ENCODE data around the gene TMC8.

Gene TMC8

GRCh38 chr17:78133179-78133951 is 2.8 kb downstream of the TMC8 start:
- in situ Hi-C loops (cut with HindIII; ENCODE audit: low sequenced_read_pairs): no loop called here

- in situ Hi-C loops (cut with HindIII; ENCODE audit: low sequenced_read_pairs): no loop called here
These were observed 3.7 kb downstream of the TMC8 start for GRCh38 chr17:78133971-78134898.

DNA sequence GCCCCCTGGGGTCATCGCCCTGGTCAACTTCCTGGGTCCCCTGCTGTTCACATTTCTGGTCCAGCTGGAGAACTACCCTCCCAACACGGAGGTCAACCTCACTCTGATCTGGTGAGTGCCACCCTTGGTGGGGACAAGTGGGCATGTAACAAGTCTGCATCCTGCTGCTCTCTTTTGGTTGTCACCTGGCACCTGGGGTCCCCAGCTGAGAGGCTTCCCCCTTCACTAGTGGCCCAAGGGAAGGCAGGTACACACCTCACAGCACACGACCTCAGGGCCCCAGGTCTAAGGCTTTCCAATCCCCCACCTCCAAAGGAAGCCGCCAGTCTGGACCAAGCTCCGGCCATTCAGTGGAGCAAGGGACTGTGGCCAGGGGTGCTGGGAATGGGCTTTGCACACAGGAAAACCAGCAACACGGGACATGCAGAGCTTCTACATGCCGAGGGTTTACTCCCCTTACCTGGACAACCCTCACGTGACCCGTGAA is 4.4 kb downstream of the TMC8 start:
- in situ Hi-C loops (cut with HindIII; ENCODE audit: low sequenced_read_pairs): no loop called here

- in situ Hi-C loops (cut with HindIII; ENCODE audit: low sequenced_read_pairs): no loop called here
These were observed 5.4 kb downstream of the TMC8 start for GRCh38 chr17:78135858-78136500.

- in situ Hi-C loops (cut with HindIII; ENCODE audit: low sequenced_read_pairs): no loop called here
These were observed 7.0 kb downstream of the TMC8 start for GRCh38 chr17:78137392-78138203.

- in situ Hi-C loops (cut with HindIII; ENCODE audit: low sequenced_read_pairs): no loop called here
These were observed 7.9 kb downstream of the TMC8 start for GRCh38 chr17:78138204-78139060.

GRCh38 chr17:78139861-78140168 is 9.2 kb downstream of the TMC8 start:
- in situ Hi-C loops (cut with HindIII; ENCODE audit: low sequenced_read_pairs): loop anchor here (5.0 kb wide), 2 partner anchors 53 to 57 kb away; no protein-coding TSS in a partner anchor

DNA sequence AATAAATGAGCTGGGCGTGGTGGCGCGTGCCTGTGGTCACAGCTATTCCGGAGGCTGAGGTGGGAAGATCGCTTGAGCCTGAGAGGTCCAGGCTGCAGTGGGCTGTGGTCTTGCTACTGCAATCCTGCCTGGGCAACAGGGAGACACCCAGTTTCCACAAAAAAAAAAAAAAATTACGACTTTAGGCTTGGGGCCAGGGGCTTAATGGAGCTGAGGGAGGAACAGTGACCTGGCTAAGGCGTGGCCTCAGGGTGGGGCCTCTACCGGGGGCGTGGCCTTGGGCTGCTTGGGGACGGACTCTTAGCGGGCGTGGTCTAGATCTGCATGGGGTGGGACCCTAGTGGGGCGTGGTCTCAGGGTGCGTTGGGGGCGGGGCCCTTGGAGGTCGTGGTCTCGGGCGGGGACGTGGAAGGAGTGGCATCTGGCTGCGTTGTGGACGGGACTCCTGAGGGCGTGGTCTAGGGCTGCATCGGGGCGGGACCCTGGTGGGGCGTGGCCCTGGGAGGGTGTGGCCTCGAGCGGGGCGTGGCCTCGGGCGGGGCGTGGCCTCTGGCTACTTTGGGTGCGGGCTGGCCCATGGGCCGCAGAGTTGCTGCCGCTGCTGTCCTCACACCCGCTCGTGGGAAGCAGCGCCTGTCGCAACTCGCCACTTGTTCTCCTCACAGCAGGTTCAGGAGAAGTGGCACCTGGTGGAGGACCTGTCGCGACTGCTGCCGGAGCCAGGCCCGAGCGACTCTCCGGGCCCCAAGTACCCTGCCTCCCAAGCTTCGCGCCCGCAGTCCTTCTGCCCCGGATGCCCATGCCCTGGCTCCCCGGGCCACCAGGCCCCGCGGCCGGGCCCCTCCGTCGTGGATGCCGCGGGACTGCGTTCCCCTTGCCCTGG is 9.8 kb downstream of the TMC8 start:
- in situ Hi-C loops (cut with HindIII; ENCODE audit: low sequenced_read_pairs): loop anchor here (5.0 kb wide), 2 partner anchors 53 to 57 kb away; no protein-coding TSS in a partner anchor

DNA sequence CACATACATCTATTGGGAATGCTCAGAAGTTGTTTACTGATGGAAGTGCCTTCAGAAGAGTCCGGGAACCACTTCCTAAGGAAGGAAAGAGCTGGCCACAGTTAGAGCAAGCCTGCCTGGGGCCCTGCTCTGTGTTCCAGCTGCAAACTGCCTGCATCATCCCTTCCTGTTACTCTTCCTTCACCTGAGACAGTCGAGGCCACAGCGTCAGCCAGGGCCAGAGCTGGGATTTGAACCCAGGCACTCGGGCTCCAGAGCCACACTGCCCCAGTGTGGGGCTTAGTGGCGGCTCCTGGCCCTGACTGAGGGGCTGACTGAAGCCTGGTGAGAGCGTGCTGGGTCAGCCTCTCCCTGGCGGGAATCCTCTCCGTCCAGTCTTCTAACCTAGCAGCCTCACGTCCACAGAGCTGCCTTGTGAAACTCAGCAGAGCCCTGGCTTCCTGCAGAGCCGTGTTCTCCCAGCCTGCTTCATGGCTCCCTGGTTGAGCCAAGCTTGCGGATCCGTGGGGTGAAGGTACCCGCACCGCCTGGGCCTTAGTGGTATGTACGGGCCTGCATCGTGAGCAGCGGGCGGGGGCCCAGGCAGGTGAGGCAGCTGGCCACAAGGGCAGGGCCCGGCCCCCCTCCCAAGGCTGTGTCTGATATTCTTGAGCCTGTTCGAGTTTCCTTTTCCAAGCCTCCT is 11.0 kb downstream of the TMC8 start:
- in situ Hi-C loops (cut with HindIII; ENCODE audit: low sequenced_read_pairs): loop anchor here (5.0 kb wide), 2 partner anchors 54 to 56 kb away; no protein-coding TSS in a partner anchor

- in situ Hi-C loops (cut with HindIII; ENCODE audit: low sequenced_read_pairs): loop anchor here (5.0 kb wide), 2 partner anchors 55 kb away; no protein-coding TSS in a partner anchor
These were observed 11.7 kb downstream of the TMC8 start for GRCh38 chr17:78142119-78142861.

- in situ Hi-C loops (cut with HindIII; ENCODE audit: low sequenced_read_pairs): loop anchor here (5.0 kb wide), 2 partner anchors 54 to 56 kb away; no protein-coding TSS in a partner anchor
These were observed 12.9 kb downstream of the TMC8 start for GRCh38 chr17:78143214-78144146.

DNA sequence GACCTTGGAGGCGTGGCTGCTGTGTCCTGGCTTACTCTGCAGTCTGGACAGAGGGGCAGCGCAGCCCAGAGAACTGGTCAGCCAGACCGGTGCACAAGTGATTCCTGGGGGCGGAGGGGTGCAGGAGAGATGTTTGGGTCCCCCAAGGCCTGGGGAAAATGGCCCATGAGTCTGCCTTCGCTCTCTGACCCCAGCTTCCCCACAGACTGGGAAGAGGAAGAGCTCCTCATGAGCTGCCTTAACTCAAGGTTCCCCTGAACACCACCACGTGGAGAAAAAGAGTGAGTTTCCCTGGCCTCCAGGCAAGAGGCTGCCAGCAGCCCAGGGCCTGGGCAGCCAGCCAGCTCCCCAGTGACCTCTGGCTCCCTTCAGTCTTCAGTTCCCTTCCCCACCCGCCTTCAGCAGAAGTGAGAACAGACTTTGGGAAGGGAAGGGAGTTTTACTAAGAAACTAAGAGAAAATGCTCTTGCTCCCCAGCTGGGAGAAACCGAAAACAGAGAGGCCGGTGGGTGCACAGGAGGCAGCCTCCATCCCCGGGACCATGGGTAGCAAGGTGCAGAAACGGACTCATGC is 13.7 kb downstream of the TMC8 start:
- in situ Hi-C loops (cut with HindIII; ENCODE audit: low sequenced_read_pairs): loop anchor here (5.0 kb wide), 2 partner anchors 53 to 57 kb away; no protein-coding TSS in a partner anchor

- in situ Hi-C loops (cut with HindIII; ENCODE audit: low sequenced_read_pairs): loop anchor here (5.0 kb wide), 2 partner anchors 52 to 58 kb away; no protein-coding TSS in a partner anchor
These were observed 14.4 kb downstream of the TMC8 start for GRCh38 chr17:78144736-78145641.

DNA sequence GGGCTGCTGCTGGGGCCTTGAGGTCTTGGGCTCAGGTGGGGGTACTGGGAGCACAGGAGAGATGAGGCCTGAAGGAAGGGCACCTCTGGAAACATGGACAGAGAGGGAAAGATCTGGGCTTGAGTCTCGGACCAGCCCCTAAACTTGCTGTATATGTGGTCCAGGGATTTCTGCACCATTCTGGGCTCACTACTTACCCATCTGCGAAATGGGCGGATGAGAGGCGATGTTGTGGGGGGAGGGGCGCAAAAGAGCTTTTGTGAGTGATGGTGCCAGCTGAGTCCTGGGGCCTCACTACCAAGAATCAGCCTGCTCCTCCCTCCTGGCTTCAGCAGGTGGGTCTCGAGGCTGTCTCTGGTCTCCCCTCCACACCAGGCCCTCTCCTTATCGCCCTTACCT is 15.9 kb downstream of the TMC8 start:
- in situ Hi-C loops (cut with HindIII; ENCODE audit: low sequenced_read_pairs): no loop called here
